Fibroblast of mammary gland (primary cell): ENCODE measurements around the gene NAGPA.

ENCODE experiments used
- DNase-seq: peaks from one replicate; pipeline ENCODE4 v3.0.0-alpha.2; 2010; ENCODE audit warnings: low read depth
- H3K4me3 ChIP-seq: 2 replicates; pipeline ENCODE4 v1.5.1; 2011; ENCODE audit warnings: low read depth, mild to moderate bottlenecking, low read length, moderate library complexity; ENCODE audit not compliant: control insufficient read depth
- CTCF ChIP-seq: conservative IDR thresholded peaks from 2 replicates; pipeline ENCODE4 v1.5.1; 2011; ENCODE audit warnings: low read depth, low read length, inconsistent platforms; ENCODE audit not compliant: control insufficient read depth, insufficient read depth

The NAGPA gene

GRCh38 chr16:5072334-5073278 lies 38.9 kb upstream of the NAGPA start:
- DNase-seq: no peak
- peak overlapping the region; percentile 85 for H3K4me3 ChIP-seq
- no peak for TF ChIP-seq CTCF

- DNase-seq: peak; percentile 82
- peak within 1 kb of the TSS; percentile 85 for H3K4me3 ChIP-seq
- no peak for TF ChIP-seq CTCF
These were observed 38.1 kb upstream of the NAGPA start, which contains the start of gene ALG1 for GRCh38 chr16:5071681-5072333. Gene ALG1, plus strand, starts transcription at chr16:5071843. Its CDS starts 7 bp downstream, at chr16:5071850.

GRCh38 chr16:5071341-5071680 lies 37.6 kb upstream of the NAGPA start:
- H3K4me3 ChIP-seq: peak overlapping the region; percentile 85
- no peak for DNase-seq
- no peak for TF ChIP-seq CTCF

GRCh38 chr16:5070431-5071186 lies 36.9 kb upstream of the NAGPA start:
- no peak for TF ChIP-seq CTCF
- H3K4me3 ChIP-seq: no peak overlapping the region
- DNase-seq: no peak

GRCh38 chr16:5069854-5070253 lies 36.1 kb upstream of the NAGPA start:
- no peak for DNase-seq
- no peak overlapping the region for H3K4me3 ChIP-seq
- no peak for TF ChIP-seq CTCF

- no peak overlapping the region for H3K4me3 ChIP-seq
- no peak for DNase-seq
- TF ChIP-seq CTCF: no peak
These were observed 35.3 kb upstream of the NAGPA start for GRCh38 chr16:5069048-5069447.
